KOPT-K1 (cell line): ENCODE data around the gene DUXA.
"Not testable (repeated sequence)": the region's sequence is repeated elsewhere in the genome, so short reads cannot be mapped to it uniquely, and the experiment has no call there.

Experiments
- H3K27ac ChIP-seq: fragments of 200-600 bp; sonication (generic); 2 replicates; pipeline ENCODE4 v1.5.1; 2016; ENCODE audit warnings: antibody characterized with exemption, mild to moderate bottlenecking, low read depth, low read length; ENCODE audit not compliant: poor library complexity, severe bottlenecking
- H3K36me3 ChIP-seq: fragments of 200-600 bp; sonication (generic); 2 replicates; pipeline ENCODE4 v1.5.1; 2017; ENCODE audit warnings: antibody characterized with exemption, mild to moderate bottlenecking, low read length, moderate library complexity; ENCODE audit not compliant: insufficient read depth
- H3K9me3 ChIP-seq: fragments of 200-600 bp; sonication (generic); 2 replicates; pipeline ENCODE4 v1.5.1; 2017; ENCODE audit warnings: antibody characterized with exemption, low read length, mild to moderate bottlenecking; ENCODE audit not compliant: insufficient read depth, poor library complexity, severe bottlenecking

DUXA gene

DNA sequence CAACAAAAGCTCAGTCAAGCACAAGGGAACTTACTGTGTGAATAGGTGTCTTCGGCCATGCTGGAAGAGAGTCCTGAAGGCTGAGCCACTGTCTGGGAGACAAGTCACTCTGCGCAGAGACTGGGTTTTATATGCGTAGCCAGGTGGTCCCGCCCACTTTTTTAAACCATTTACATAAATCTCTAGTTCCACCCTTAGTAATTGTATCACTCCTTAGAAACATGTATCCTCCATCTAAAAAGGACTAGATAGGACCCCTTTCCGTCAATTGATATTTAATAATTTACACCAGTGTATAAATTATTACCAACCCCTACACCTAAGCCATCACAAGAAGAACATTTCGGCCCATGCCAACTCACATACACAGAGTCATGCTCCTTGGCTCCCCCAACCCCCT lies at the start of gene DUXA:
Gene DUXA, minus strand, starts transcription at position 101 of the 400 bp plus-strand sequence. Its CDS starts 42 bp downstream, at position 59.
- Histone ChIP-seq H3K36me3 (no peaks in the 10 kb centered on the region), H3K9me3 (peaks cover 6% of the 10 kb centered on the region), H3K27ac (no peak within 1 kb of the TSS)

GRCh38 chr19:57212109-57212508 lies 44.8 kb upstream of the DUXA start:
- no peaks in the 10 kb centered on the region for H3K9me3 ChIP-seq
- H3K27ac ChIP-seq, result no peak overlapping the region
- peaks cover 94% of the 10 kb centered on the region for H3K36me3 ChIP-seq

- no peaks in the 10 kb centered on the region for H3K9me3 ChIP-seq
- H3K27ac ChIP-seq, result no peak overlapping the region
- peaks cover 92% of the 10 kb centered on the region for H3K36me3 ChIP-seq
These were observed 43.1 kb upstream of the DUXA start for GRCh38 chr19:57210381-57210780.

- peaks cover 92% of the 10 kb centered on the region for H3K36me3 ChIP-seq
- no peak overlapping the region for H3K27ac ChIP-seq
- H3K9me3 ChIP-seq, result no peaks in the 10 kb centered on the region
These were observed 34.9 kb upstream of the DUXA start for GRCh38 chr19:57202160-57202559.

- not testable (repeated sequence) for H3K27ac ChIP-seq, H3K9me3 ChIP-seq
- peaks cover 96% of the 10 kb centered on the region for H3K36me3 ChIP-seq
These were observed 30.6 kb upstream of the DUXA start for GRCh38 chr19:57197874-57198273.

DNA sequence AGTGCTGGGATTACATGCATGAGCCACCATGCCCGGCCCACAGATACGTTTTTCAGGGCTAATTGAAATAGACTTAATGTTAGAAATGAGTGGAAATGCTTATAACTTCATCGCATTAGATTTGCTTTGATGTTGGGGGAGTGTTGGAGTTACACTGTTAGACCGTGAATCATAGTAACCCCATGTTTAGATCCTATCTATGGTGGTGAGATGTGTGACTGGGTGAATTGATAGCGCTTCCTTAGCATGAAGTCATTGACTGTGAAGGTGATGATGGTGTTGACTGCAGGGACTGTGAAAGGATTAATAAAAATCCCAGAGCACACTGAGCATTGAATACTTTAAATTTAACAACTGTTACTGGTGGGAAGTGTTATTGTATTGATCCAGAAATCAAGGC lies 25.7 kb upstream of the DUXA start:
- Histone ChIP-seq H3K27ac (no peak overlapping the region), H3K36me3 (peaks cover 54% of the 10 kb centered on the region), H3K9me3 (peaks cover 31% of the 10 kb centered on the region)

DNA sequence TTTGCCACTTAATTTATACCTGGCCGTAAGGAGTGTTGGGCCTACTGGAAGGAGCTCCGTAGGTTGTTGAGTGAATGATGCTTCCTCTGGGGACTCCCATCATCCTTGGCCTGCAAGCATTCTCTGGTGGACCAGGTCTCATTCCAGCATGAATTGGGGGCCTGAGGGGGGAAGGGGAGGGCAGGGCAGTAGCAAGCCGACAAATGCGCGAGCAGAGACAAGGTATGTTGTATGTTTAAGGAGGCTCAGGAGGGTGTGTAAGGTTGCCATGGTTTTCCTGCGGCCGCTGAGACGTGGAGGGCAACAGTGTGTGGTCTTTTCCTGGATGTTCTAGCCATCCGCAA lies 24.8 kb upstream of the DUXA start:
- Histone ChIP-seq H3K36me3 (peaks cover 45% of the 10 kb centered on the region), H3K27ac (peak overlapping the region; percentile 71), H3K9me3 (peaks cover 40% of the 10 kb centered on the region)

DNA sequence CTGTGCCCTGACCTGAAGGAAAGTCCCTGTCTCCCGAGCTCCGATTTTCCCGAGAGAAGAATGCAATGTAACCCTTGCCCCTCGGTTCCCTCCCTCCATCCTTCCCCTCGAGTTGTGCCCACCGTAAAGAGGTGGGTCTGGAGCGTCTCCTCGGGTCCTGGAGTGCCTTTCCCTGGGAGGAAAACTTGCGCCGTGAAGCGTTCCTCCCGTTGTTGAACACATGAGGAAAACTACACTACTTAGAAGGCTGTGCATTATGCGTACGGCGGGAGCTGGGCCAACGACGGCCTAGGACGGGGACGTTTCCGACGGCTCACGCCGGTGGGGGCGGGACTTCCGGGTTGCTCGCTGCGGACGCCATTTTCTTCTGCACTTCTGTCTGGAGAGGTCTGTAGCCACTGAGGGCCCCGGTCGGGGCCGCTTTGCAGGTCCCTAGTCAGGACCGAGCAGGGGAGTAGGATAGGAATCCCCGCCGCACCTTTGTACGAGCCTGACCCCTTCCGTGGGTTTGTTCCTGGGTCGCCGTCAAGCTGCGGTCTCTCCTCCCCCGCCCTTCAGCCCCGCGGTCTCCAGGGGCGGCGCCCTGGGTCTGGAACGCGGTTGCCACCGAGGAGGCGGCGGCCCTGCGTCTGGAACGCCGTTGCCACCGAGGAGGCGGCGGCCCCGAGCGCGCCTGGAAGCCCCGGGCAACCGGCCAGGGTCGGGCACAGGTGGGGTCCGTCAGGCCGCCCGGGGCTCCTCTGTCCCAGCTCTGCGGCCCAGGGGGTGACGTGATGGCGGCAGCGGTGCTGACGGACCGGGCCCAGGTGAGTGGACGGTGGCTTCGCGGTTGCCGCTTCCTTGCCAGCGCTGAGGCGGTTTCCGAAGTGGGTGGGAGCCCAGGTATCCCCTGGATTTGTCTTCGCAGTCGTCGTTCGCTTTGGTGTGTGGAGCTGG lies 24.1 kb upstream of the DUXA start, which contains the start of gene ZNF264:
Gene ZNF264, plus strand, starts transcription at position 360 of the 936 bp plus-strand sequence. Its CDS starts 414 bp downstream, at position 774.
- peak within 1 kb of the TSS; percentile 71 for H3K27ac ChIP-seq

GRCh38 chr19:57190301-57190700 lies 23.0 kb upstream of the DUXA start:
- H3K27ac ChIP-seq, result no peak overlapping the region
- peaks cover 45% of the 10 kb centered on the region for H3K9me3 ChIP-seq
- peaks cover 27% of the 10 kb centered on the region for H3K36me3 ChIP-seq

More for the DNA sequence above, 24.1 kb upstream of the DUXA start, which contains the start of gene ZNF264:
- Histone ChIP-seq H3K9me3 (peaks cover 45% of the 10 kb centered on the region), H3K36me3 (peaks cover 38% of the 10 kb centered on the region)

DNA sequence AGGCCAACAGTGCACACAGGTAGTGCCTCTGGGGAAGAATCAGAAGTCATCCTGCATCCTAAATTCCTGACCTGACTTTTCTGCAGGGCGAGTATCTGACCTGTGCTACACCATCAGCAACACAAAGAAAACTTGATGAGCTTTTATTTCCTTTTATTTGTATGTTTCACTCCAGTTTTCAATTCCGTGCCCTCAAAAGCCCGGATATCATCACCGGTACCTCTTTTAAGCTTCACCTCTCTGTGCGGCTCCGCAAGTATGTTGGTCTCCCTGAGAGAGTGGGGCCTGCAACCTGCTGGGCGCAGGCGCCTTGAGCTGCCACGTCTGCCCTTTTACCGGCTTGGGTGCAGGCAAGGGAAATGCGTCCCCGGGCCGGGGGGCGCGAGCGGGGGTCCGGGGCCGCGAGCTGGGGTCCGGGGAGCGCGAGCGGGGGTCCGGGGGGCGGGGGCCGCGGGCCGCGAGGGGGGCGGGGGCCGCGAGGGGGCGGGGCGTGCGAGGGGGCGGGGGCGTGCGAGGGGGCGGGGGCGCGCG lies 4.3 kb upstream of the DUXA start:
- Histone ChIP-seq H3K36me3 (no peaks in the 10 kb centered on the region), H3K9me3 (peaks cover 20% of the 10 kb centered on the region), H3K27ac (no peak overlapping the region)

- H3K36me3 ChIP-seq, result no peaks in the 10 kb centered on the region
- peaks cover 6% of the 10 kb centered on the region for H3K9me3 ChIP-seq
- H3K27ac ChIP-seq, result no peak overlapping the region
These were observed 1.4 kb downstream of the DUXA start for GRCh38 chr19:57165846-57166245.

DNA sequence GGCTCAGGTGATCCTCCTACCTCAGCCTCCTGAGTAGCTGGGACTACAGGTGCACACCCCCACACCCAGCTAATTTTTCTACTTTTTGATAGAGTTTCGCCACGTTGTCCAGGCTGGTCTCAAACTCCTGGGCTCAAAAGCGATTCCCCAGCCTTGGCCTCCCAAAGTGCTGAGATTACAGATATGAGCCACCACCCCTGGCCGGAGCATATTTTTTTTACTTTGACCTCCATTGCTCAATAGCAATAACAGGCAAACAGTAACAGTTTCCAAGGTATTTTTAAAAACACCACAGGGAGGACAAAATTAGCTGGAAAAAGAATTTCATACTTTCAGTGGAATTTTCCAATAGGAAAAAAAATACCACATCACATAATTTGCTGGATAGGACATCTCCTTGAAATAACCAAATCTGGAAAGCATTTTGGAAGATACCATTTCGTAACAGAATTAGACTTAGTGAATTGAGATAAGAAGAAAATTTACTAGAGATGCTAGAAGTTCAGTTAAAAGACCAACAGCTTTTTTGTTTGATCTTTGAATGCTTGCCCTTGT lies 5.2 kb downstream of the DUXA start:
- Histone ChIP-seq H3K9me3 (peaks cover 6% of the 10 kb centered on the region), H3K36me3 (no peaks in the 10 kb centered on the region), H3K27ac (no peak overlapping the region)

DNA sequence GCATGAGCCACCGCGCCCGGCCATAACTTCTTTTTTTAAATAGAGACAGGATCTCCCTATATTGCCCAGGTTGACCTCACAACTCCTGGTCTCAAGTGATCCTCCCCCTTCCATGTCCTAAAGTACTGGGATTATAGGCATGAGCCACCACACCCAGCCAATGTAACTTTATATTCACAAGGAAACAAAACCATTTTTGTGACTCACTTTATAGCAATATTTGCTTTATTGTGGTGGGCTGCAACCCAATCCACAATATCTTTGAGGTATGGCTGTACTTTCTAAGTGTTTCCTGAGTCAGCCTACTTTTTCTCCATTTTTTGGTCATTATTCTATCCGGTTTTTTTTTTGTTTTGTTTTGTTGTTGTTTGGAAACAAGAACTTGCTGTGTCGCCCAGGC lies 14.4 kb downstream of the DUXA start:
- Histone ChIP-seq H3K27ac (no peak overlapping the region), H3K9me3 (peaks cover 4% of the 10 kb centered on the region), H3K36me3 (no peaks in the 10 kb centered on the region)

- no peaks in the 10 kb centered on the region for H3K36me3 ChIP-seq
- peaks cover 3% of the 10 kb centered on the region for H3K9me3 ChIP-seq
- no peak overlapping the region for H3K27ac ChIP-seq
These were observed 25.6 kb downstream of the DUXA start for GRCh38 chr19:57141699-57142098.

GRCh38 chr19:57135797-57136196 lies 31.5 kb downstream of the DUXA start:
- Histone ChIP-seq H3K36me3 (no peaks in the 10 kb centered on the region), H3K9me3 (peaks cover 6% of the 10 kb centered on the region), H3K27ac (no peak overlapping the region)
